H9 (cell line): ENCODE results near the gene NDUFV1. TPM values are rescaled to one million over a fixed set of nuclear protein-coding genes. Genes with fewer than 3 reads are reported as not detected.

ENCODE experiments used
- DNase-seq: peaks from one replicate; pipeline ENCODE4 v3.0.0-alpha.2; 2017
- H2AFZ ChIP-seq: one replicate; pipeline ENCODE4 v1.6.1; 2013; ENCODE audit warnings: mild to moderate bottlenecking, low read length, control low read depth, moderate library complexity
- H2AK5ac ChIP-seq: 2 replicates; pipeline ENCODE4 v1.6.1; 2013; ENCODE audit warnings: low read length, control low read depth, mixed read lengths; ENCODE audit not compliant: insufficient read length
- H2BK120ac ChIP-seq: one replicate; pipeline ENCODE4 v1.6.1; 2013; ENCODE audit warnings: low read depth, mild to moderate bottlenecking, low read length, control low read depth, inconsistent platforms; ENCODE audit not compliant: poor library complexity, severe bottlenecking
- H2BK12ac ChIP-seq: 2 replicates; pipeline ENCODE4 v1.6.1; 2013; ENCODE audit warnings: low read length, control low read depth, mixed read lengths, low read depth; ENCODE audit not compliant: insufficient read length
- H2BK15ac ChIP-seq: 2 replicates; pipeline ENCODE4 v1.6.1; 2013; ENCODE audit warnings: low read depth, low read length, control low read depth
- H2BK20ac ChIP-seq: one replicate; pipeline ENCODE4 v1.6.1; 2013; ENCODE audit warnings: low read depth, mild to moderate bottlenecking, low read length, control low read depth, inconsistent platforms; ENCODE audit not compliant: poor library complexity, severe bottlenecking
- H2BK5ac ChIP-seq: 2 replicates; pipeline ENCODE4 v1.6.1; 2013; ENCODE audit warnings: low read length, control low read depth, mixed read lengths; ENCODE audit not compliant: insufficient read length
- H3K14ac ChIP-seq: 2 replicates; pipeline ENCODE4 v1.6.1; 2013; ENCODE audit warnings: low read length, control low read depth; ENCODE audit not compliant: insufficient read depth
- H3K18ac ChIP-seq: 2 replicates; pipeline ENCODE4 v1.6.1; 2013; ENCODE audit warnings: low read depth, mild to moderate bottlenecking, mixed read lengths, low read length, control low read depth; ENCODE audit not compliant: insufficient read length
- H3K23ac ChIP-seq: 2 replicates; pipeline ENCODE4 v1.6.1; 2013; ENCODE audit warnings: low read length, control low read depth, mixed read lengths, low read depth; ENCODE audit not compliant: insufficient read length
- H3K23me2 ChIP-seq: 2 replicates; pipeline ENCODE4 v1.6.1; 2013; ENCODE audit warnings: low read depth, mild to moderate bottlenecking, mixed read lengths, low read length, control low read depth; ENCODE audit not compliant: insufficient read length, poor library complexity, severe bottlenecking
- H3K27ac ChIP-seq: 2 replicates; pipeline ENCODE4 v1.5.1; 2013; ENCODE audit warnings: low read length, control low read depth, mixed read lengths, low read depth; ENCODE audit not compliant: insufficient read length
- H3K27me3 ChIP-seq: 2 replicates; pipeline ENCODE4 v1.6.1; 2013; ENCODE audit warnings: low read length, control low read depth, inconsistent platforms; ENCODE audit not compliant: insufficient read depth
- H3K4ac ChIP-seq: 2 replicates; pipeline ENCODE4 v1.6.1; 2013; ENCODE audit warnings: low read depth, mild to moderate bottlenecking, control low read depth, inconsistent platforms, low read length, moderate library complexity
- H3K4me1 ChIP-seq: 2 replicates; pipeline ENCODE4 v1.6.1; 2013; ENCODE audit warnings: low read length, control low read depth, inconsistent platforms; ENCODE audit not compliant: insufficient read depth
- H3K4me2 ChIP-seq: 2 replicates; pipeline ENCODE4 v1.6.1; 2013; ENCODE audit warnings: low read length, control low read depth, mixed read lengths; ENCODE audit not compliant: insufficient read length, insufficient read depth
- H3K56ac ChIP-seq: 2 replicates; pipeline ENCODE4 v1.6.1; 2013; ENCODE audit warnings: low read depth, mild to moderate bottlenecking, mixed read lengths, low read length, control low read depth; ENCODE audit not compliant: insufficient read length
- H3K79me1 ChIP-seq: 2 replicates; pipeline ENCODE4 v1.6.1; 2013; ENCODE audit warnings: low read depth, mild to moderate bottlenecking, moderate library complexity, low read length, control low read depth, inconsistent platforms; ENCODE audit not compliant: insufficient read depth, poor library complexity, severe bottlenecking
- H3K79me2 ChIP-seq: 2 replicates; pipeline ENCODE4 v1.6.1; 2013; ENCODE audit warnings: low read length, control low read depth, inconsistent platforms; ENCODE audit not compliant: insufficient read depth
- H3K9ac ChIP-seq: 2 replicates; pipeline ENCODE4 v1.6.1; 2013; ENCODE audit warnings: low read length, control low read depth, mixed read lengths; ENCODE audit not compliant: insufficient read length; ENCODE audit errors: extremely low read depth
- H3K9me3 ChIP-seq: one replicate; pipeline ENCODE4 v1.6.1; 2013; ENCODE audit warnings: low read depth, low read length, inconsistent platforms; ENCODE audit not compliant: control insufficient read depth
- H3T11ph ChIP-seq: one replicate; pipeline ENCODE4 v1.6.1; 2013; ENCODE audit warnings: mild to moderate bottlenecking, low read length, control low read depth, inconsistent platforms
- H4K20me1 ChIP-seq: one replicate; pipeline ENCODE4 v1.6.1; 2013; ENCODE audit not compliant: control insufficient read depth, insufficient read length, insufficient read depth
- H4K5ac ChIP-seq: 2 replicates; pipeline ENCODE4 v1.6.1; 2013; ENCODE audit warnings: low read depth, mild to moderate bottlenecking, mixed read lengths, low read length, control low read depth; ENCODE audit not compliant: insufficient read length
- H4K8ac ChIP-seq: replicated peaks from 2 replicates; pipeline ENCODE4 v1.6.1; 2013; ENCODE audit warnings: low read length, control low read depth, mixed read lengths, low read depth; ENCODE audit not compliant: insufficient read length
- H4K91ac ChIP-seq: 2 replicates; pipeline ENCODE4 v1.6.1; 2013; ENCODE audit warnings: low read depth, mild to moderate bottlenecking, moderate library complexity, mixed read lengths, low read length, control low read depth; ENCODE audit not compliant: insufficient read length
- H3K27ac Mint-ChIP-seq, 3 experiments: 2 replicates in 2 of 3; 3 replicates in 1 of 3; pipeline ENCODE4 v1.8.0; 2020 to 2021; ENCODE audit warnings: mixed read lengths in 3 of 3, mild to moderate bottlenecking in 1 of 3, moderate library complexity in 1 of 3
- H3K27me3 Mint-ChIP-seq: 2 replicates; pipeline ENCODE4 v1.8.0; 2021; ENCODE audit warnings: low read depth, mild to moderate bottlenecking, moderate library complexity, mixed read lengths
- H3K36me3 Mint-ChIP-seq, 3 experiments: 2 replicates in 2 of 3; 3 replicates in 1 of 3; pipeline ENCODE4 v1.8.0; 2020 to 2021; ENCODE audit warnings: low read depth in 3 of 3, mixed read lengths in 3 of 3; ENCODE audit not compliant: insufficient read depth in 1 of 3
- H3K4me1 Mint-ChIP-seq, 2 experiments: 2 replicates each; pipeline ENCODE4 v1.8.0; 2020; ENCODE audit warnings: mixed read lengths in 2 of 2
- H3K4me3 Mint-ChIP-seq, 2 experiments: 2 replicates in 1 of 2; 3 replicates in 1 of 2; pipeline ENCODE4 v1.8.0; 2020 to 2021; ENCODE audit warnings: mild to moderate bottlenecking in 2 of 2, mixed read lengths in 2 of 2, moderate library complexity in 1 of 2
- H3K9me3 Mint-ChIP-seq, 2 experiments: 2 replicates in 1 of 2; 3 replicates in 1 of 2; pipeline ENCODE4 v1.8.0; 2020; ENCODE audit warnings: mild to moderate bottlenecking in 2 of 2, mixed read lengths in 2 of 2, moderate library complexity in 1 of 2
- WGBS: extraction: QIAGEN DNeasy Blood & Tissue Kit; methylation state at CpG from one replicate; pipeline ENCODE4 v1.1.7; 2013; ENCODE audit warnings: missing lambda C conversion rate, low lambda C conversion rate, mixed read lengths; ENCODE audit not compliant: insufficient read length; ENCODE audit errors: extremely low coverage; 5-methylcytosine and 5-hydroxymethylcytosine counted together
- total RNA-seq: library from RNA; stranded (reverse); gene quantifications from 2 replicates; pipeline ENCODE4 v1.2.1, GENCODE V29; 2021
- TF ChIP-seq, protein P1 (sequence below): fragments of 200-600 bp; sonication (generic); conservative IDR thresholded peaks from 3 replicates; pipeline ENCODE4 v1.8.0; 2021; ENCODE audit warnings: antibody characterized with exemption, mild to moderate bottlenecking

The NDUFV1 gene
- total RNA-seq, 1 experiment from 2014 or later = 154 TPM

- peaks cover 35 to 38% of the 10 kb centered on the region in 2 experiments for H3K4me1 Mint-ChIP-seq
- H3K36me3 Mint-ChIP-seq = peaks cover 13 to 38% (median 36%) of the 10 kb centered on the region in 3 experiments
- no peak overlapping the region for H2AFZ ChIP-seq
These were observed 771 bp downstream of the NDUFV1 start for GRCh38 chr11:67607507-67607906.

More at GRCh38 chr11:67607507-67607906, 771 bp downstream of the NDUFV1 start:
- Histone ChIP-seq H2BK20ac (no peak overlapping the region), H3K9ac (peak overlapping the region; percentile 39), H3K9me3 (no peaks in the 10 kb centered on the region), H3K4ac (no peak overlapping the region), H4K20me1 (no peaks in the 10 kb centered on the region), H3K79me1 (no peaks in the 10 kb centered on the region), H3K14ac (no peak overlapping the region), H3K4me1 (no peaks in the 10 kb centered on the region), H2BK5ac (no peak overlapping the region), H3K23me2 (peaks cover 9% of the 10 kb centered on the region), H4K8ac (no peak overlapping the region), H3T11ph (no peak overlapping the region), H3K18ac (no peak overlapping the region), H3K56ac (no peak overlapping the region), H3K4me2 (peak overlapping the region; percentile 77), H2BK12ac (no peak overlapping the region), H4K5ac (no peak overlapping the region), H4K91ac (no peak overlapping the region), H2BK120ac (no peak overlapping the region), H2AK5ac (no peak overlapping the region), H3K27ac (no peak overlapping the region), H3K27me3 (no peaks in the 10 kb centered on the region), H3K79me2 (no peaks in the 10 kb centered on the region), H3K23ac (no peak overlapping the region), H2BK15ac (no peak overlapping the region)
- H3K4me3 Mint-ChIP-seq = peak overlapping the region; percentile 88 to 95
- peaks cover 6% of the 10 kb centered on the region in 2 experiments; a peak in 4 of 5 replicates for H3K9me3 Mint-ChIP-seq
- WGBS = no CpG with 5 or more reads among the region's 9 CpGs
- DNase-seq = no peak
- H3K27ac Mint-ChIP-seq = peak overlapping the region in 2 of 3 experiments; percentile 16 to 90; a peak in 4 of 7 replicates
- H3K27me3 Mint-ChIP-seq = peaks cover 9% of the 10 kb centered on the region; the same call in 1 of the 2 replicates
- TF ChIP-seq, protein P1, sequence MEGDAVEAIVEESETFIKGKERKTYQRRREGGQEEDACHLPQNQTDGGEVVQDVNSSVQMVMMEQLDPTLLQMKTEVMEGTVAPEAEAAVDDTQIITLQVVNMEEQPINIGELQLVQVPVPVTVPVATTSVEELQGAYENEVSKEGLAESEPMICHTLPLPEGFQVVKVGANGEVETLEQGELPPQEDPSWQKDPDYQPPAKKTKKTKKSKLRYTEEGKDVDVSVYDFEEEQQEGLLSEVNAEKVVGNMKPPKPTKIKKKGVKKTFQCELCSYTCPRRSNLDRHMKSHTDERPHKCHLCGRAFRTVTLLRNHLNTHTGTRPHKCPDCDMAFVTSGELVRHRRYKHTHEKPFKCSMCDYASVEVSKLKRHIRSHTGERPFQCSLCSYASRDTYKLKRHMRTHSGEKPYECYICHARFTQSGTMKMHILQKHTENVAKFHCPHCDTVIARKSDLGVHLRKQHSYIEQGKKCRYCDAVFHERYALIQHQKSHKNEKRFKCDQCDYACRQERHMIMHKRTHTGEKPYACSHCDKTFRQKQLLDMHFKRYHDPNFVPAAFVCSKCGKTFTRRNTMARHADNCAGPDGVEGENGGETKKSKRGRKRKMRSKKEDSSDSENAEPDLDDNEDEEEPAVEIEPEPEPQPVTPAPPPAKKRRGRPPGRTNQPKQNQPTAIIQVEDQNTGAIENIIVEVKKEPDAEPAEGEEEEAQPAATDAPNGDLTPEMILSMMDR = no peak
